HG03139 (cell line): ENCODE measurements around the gene CMTM5.
"Not testable (repeated sequence)": the region's sequence is repeated elsewhere in the genome, so short reads cannot be mapped to it uniquely, and the experiment has no call there.

Source experiments
- ATAC-seq: cut with Tn5 transposase; IDR thresholded peaks from one replicate; pipeline ENCODE4 v1.9.1; 2021; ENCODE audit not compliant: unreplicated experiment

CMTM5 gene

DNA sequence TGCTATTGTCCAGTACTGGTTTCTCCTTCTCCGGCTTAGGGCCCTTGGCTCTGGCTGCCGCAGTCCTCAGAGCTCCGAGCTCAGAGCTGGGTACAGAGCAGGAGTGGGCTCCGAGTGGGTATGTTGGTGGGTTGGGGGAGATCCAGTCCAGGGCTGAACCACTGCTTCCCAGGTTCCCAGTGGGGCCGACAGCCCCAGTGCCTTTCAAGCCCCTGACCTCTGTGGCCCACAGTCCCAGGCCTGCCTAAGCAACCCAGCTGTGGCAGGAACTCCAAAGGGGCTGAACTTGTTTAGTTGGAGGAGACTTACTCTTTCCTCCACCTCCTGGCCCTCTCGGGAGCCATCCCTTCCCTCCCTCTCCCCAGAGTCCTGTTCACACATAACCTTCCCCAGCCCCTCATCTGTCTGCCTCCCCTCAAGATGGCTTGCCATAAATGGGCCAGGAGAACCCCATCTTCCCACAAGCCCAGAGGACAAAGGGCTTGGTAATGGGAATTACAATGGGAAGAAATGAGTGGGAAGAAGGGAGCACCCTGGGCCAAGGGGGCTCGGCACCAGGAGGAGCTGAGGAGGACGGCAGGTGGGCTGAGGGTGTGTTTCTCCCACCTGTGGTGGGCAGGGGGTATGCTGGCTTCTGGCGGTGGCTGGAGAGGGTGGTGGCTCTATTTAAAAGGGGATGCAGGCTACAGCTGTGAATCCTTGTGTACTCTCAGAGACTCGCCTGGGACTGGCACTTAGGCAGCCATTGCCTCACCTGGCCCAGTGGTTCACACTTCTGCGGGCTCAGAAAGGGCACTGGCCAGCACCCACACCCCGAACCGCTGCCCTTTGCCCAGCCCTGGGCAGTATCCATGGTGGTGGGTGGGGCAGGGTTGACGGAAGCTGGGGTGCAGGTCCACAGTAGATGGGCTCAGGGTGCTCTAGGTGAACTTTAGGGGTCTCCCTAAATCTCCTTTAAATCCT, 35.0 kb downstream of the CMTM5 start:
- ATAC-seq = no peak

DNA sequence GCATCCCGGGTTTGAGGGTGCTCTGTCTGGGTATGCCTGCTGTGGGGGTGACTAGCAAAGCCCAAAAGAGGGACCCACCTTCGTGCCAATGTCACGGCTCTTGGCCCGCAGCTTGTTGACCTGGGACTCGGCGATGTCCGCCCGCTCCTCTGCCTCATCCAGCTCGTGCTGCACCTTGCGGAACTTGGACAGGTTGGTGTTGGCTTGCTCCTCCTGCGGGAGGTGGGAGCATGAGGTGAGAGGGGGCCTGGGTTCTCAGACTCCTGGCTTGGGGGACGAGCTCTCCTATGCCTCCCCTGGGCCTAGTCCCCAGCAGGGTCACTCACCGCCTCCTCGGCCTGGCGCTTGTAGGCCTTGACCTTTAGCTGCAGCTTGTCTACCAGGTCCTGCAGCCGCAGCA, 36.8 kb downstream of the CMTM5 start:
- ATAC-seq = no peak

DNA sequence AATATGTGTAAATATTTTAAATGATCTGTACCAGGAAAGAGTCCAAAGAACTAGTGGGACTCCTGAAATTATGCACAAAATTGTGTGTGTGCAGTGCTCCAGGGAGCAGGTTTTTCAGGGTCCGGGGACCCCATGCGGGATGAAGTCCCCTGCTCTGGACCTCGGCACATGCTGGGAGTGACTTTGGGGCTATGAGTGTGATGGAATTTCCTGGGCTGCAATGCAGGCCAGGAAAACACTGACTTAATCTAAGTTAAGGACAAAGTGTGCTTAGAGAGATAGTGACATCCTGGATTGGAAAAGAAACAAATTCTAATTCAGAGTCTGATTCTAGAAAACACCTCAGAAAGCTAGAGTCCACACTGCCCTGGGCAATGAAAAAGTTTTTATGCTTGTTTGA, 37.4 kb downstream of the CMTM5 start:
- ATAC-seq = no peak

- ATAC-seq = no peak
These were observed 38.3 kb downstream of the CMTM5 start for GRCh38 chr14:23414906-23415820.

DNA sequence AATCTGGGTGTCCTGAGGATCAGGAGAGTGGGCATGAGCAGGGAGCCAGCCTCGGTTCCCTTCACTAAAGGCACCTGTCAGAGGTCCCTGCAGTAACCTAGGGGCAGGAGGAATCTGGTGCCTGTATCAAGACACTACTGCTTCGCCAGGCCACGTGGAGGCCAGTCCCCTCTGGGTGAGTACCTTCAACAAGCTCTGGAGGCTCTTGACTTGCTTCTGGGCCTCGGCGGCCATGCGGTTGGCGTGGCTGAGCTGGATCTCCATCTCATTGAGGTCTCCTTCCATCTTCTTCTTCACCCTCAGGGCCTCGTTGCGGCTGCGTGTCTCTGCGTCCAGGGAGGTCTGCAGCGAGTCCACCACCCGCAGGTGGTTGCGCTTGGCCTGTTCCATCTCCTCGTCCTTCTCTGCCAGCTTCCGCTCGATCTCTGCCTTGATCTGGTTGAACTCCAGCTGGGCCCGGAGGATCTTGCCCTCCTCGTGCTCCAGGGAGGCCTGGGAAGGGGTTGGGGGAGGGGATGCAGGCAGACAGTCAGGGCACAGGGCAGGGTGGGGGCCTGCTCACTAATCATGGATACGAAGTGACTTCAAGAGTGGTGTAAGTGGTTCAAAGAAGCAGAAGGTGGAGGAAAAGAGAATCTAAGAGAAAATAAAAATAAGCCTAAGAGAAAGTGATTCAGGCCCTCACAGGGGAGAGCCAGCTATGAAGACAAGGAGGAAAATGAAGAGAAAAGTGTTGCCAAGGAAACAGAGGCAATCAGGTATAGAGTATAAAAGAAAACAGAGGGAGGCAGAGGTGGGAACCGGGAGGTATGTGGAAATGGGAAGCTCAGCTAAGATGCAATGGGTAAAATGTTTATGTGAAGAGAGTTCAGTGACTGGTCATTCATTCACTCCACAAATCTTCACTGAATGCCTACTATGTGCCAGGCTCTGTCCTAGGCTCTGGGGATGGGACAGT, 39.3 kb downstream of the CMTM5 start:
- no peak for ATAC-seq

DNA sequence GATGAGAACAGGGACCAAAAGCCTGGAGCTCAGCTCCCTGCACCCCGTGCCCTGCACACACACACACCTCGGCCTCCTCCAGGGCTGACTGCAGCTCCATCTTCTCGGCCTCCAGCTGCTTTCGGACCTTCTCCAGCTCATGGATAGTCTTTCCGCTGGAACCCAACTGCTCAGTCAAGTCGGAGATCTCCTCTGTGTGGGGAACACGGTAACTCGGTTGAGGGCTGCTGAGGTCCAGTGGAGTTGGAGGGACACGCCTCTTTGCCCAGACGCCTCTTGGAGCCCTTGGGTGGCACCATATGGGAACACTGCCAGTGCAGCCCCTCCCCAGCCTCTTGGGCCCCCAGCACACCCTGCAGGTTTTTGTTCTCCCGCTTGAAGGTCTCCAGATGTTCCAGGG, 40.0 kb downstream of the CMTM5 start:
- ATAC-seq = no peak

GRCh38 chr14:23417269-23417668, 40.4 kb downstream of the CMTM5 start:
- not testable (repeated sequence) for ATAC-seq

- no peak for ATAC-seq
These were observed 41.2 kb downstream of the CMTM5 start for GRCh38 chr14:23418021-23418420.

DNA sequence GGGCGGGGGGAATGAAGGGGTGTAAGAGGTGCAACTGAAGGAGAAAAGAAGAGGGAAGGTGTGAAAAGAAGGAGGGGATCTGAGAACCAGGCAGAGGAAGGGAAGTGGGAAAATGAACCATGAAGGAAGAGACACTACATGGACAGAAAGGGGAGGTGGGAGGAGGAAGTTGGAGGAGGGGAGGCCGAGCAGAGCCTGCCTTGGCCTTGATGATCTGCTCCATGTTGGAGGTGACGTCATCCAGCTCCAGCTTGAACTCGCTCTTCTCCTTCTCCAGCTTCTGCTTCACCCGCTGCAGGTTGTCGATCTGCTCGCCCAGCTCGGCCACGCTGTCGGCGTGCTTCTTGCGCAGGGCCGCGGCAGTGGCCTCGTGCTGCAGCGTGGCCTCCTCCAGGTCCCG, 42.8 kb downstream of the CMTM5 start:
- ATAC-seq = not testable (repeated sequence)

DNA sequence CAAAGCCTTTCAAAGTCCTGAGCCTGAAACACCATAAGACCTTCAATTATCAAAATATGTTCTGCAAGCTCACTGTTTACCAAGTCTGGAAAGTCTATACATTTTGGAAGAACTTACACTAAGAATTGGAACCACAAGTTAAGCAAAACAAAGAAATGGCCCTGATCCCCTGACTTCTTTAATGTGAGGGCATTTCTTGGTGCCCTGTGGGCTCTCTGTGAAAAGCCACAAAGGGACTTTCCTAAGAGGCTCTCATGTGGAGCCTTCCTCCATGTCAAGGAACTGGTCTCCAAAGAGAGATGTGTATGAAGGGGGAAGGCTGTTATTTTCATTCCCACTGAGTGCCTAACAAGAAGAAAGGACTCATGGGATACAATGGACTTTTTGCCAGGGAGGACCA, 44.7 kb downstream of the CMTM5 start:
- no peak for ATAC-seq

DNA sequence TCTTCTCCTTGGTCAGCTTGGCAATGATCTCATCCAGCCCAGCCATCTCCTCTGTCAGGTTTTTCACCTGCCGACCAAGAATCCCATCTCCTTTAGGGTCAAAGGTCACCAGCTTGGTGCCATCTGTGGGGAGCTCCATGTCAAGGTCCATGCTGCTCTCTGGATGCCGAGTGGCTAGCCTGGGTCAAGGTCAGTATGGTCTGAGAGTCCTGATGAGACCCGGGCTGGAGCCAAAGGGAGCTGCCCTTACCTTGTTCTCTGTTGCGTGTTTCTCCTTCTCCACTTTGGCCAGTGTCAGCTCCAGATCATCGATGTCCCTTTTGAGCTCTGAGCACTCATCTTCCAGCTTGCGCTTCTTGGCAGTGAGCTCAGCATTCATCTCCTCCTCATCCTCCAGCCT, 46.8 kb downstream of the CMTM5 start:
- ATAC-seq = no peak

GRCh38 chr14:23425169-23425568, 48.3 kb downstream of the CMTM5 start:
- ATAC-seq = no peak

GRCh38 chr14:23425798-23426197, 49.0 kb downstream of the CMTM5 start:
- not testable (repeated sequence) for ATAC-seq

DNA sequence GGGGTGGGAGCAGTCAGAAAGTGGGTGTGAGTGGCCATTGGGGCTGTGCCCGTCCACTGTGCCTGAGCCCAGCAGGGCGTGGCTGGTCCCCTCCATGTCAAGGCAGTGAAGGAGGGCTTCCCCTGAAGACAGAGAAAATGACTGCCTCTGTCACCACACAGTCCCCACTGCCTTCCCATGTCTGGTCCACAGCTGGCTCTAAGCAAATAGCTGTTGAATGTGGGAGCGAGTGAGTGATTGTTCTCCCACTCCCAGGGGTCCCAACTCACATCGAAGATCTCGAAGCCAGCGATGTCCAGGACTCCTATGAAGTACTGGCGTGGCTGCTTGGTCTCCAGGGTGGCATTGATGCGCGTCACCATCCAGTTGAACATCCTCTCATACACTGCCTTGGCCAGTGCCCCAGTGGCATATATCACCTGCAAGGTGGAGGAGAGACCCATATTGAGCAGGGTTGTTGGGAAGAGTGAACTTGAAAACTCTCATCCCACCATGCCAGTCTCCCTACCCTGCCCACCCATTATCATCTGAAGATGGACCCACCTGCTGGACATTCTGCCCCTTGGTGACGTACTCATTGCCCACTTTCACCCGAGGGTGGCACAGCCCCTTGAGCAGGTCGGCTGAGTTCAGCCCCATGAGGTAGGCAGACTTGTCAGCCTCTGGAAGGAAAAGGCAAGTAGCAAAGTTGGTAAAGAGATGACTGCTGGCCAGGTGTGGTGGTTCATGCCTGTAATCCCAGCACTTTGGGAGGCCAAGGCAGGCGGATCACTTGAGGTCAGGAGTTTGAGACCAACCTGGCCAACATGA, 52.0 kb downstream of the CMTM5 start:
- no peak for ATAC-seq
